Measurements from ENCODE around the gene RCC1.
"Not testable (repeated sequence)": the region's sequence is repeated elsewhere in the genome, so short reads cannot be mapped to it uniquely, and the experiment has no call there.

RCC1 gene

GRCh38 chr1:28510970-28511440 lies 5.2 kb downstream of the RCC1 start:
- DNase-seq (ENCODE audit: low read depth in 2 of 2, low spot score in 1 of 2) = no peak

- no peak for DNase-seq (ENCODE audit: low read depth in 2 of 2, low spot score in 1 of 2)
Observed at GRCh38 chr1:28512058-28512611, 6.3 kb downstream of the RCC1 start.

GRCh38 chr1:28514445-28514933 lies 8.6 kb downstream of the RCC1 start:
- not testable (repeated sequence) for DNase-seq (ENCODE audit: low read depth in 2 of 2, low spot score in 1 of 2)

- no peak for DNase-seq (ENCODE audit: low read depth in 2 of 2, low spot score in 1 of 2)
Observed at GRCh38 chr1:28516518-28516956, 10.7 kb downstream of the RCC1 start.

DNA sequence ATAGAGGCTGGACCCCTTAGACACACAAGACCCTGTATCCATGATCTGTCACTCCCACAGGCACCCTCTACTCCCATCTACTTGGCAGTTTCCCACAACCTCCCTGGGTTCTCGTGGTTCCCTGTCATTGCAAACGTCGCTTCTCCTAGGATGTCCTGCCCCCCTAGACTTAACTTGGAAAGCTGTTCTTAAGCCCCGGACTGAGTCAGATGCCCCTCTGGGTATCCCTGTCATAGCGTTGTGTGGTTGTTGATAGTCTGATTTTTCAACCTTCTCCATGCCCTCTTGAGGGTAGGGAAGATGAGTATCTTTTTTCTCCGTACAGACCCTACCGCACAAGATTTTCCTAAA lies 11.8 kb downstream of the RCC1 start:
- DNase-seq (ENCODE audit: low read depth in 2 of 2, low spot score in 1 of 2) = no peak

DNA sequence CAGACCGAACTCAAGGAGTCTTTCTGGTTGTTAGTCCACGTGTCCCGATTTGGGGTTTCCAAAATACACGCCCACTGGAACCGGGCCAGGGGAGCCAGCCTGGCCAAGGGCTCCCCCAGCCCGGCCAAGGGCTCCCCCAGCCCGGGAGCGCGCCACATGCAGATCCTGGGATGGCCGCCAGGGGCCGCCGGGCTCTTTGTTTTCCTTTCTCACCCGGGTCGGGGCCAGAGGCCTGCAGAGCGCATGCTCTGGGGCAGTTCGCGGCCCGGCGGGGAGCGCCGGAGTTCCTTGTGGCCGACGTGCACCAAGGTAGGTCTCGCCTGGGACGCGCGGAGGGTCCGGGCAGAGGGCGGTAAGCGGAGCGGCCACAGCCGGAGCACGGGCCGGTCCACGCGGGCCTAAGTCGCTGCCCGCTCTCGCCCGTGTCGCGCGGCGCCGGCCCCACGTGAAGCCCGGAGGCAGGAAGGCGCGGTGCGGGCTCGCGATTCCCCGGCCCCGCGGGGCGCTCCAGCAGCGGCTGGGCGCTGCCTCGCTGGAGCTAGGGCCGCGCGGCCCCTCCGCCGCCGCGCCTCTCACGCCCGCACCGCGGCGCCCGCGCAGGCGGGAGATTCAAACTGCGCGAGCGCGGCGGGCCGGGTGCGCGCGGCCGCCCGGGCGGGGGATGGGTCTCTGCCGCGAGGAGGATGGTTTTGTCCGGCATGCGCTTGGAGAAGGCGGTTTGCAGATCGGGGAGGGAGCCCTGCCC lies 12.3 kb downstream of the RCC1 start:
- peak; percentile 64 to 78 for DNase-seq (ENCODE audit: low read depth in 2 of 2, low spot score in 1 of 2)

DNA sequence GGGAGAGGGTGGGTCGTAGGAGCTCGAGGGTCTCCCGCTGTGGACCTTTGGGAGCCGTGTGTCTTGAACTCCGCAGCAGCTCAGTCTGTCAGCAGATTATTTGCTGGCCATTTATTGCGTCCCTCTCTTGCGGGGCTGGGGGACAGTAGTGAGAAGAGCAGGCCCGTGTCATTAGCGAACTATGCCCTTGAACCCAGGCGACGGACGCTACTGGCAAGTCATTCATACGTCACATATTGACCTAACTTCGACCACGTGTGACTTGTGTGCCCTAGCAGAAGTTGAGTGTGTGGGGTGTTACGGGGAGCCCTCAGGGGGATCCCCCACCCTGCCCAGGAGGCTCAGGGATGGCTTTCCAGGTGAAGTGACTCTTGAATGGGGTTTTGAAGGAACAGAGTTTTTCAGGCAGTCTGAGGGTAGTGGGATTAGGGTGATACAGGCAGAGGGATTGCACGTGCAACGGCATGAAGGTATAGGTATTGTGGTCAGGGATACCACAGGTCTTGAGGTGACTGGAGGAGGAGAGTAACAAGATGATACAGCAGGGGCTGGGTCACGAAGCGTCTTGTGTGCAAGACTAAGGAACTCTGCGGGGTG lies 13.0 kb downstream of the RCC1 start:
- DNase-seq (ENCODE audit: low read depth in 2 of 2, low spot score in 1 of 2) = no peak

- DNase-seq (ENCODE audit: low read depth in 2 of 2, low spot score in 1 of 2) = no peak
Observed at GRCh38 chr1:28519946-28520725, 14.3 kb downstream of the RCC1 start.

DNA sequence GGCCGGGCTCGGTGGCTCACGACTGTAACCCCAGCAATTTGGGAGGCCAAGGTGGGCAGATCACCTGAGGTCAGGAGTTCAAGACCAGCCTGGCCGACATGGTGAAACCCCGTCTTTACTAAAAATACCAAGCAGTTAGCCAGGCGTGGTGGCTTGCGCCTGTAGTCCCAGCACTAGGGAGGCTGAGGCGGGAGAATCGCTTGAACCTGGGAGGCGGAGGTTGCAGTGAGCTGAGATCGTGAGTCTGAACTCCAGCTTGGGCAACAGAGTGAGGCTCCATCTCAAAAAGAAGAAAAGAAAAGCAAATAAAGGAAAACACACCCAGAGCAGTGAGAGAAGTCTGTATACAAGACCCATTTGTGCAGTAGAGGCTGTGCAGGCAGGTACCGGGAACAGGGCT lies 15.0 kb downstream of the RCC1 start:
- not testable (repeated sequence) for DNase-seq (ENCODE audit: low read depth in 2 of 2, low spot score in 1 of 2)

DNA sequence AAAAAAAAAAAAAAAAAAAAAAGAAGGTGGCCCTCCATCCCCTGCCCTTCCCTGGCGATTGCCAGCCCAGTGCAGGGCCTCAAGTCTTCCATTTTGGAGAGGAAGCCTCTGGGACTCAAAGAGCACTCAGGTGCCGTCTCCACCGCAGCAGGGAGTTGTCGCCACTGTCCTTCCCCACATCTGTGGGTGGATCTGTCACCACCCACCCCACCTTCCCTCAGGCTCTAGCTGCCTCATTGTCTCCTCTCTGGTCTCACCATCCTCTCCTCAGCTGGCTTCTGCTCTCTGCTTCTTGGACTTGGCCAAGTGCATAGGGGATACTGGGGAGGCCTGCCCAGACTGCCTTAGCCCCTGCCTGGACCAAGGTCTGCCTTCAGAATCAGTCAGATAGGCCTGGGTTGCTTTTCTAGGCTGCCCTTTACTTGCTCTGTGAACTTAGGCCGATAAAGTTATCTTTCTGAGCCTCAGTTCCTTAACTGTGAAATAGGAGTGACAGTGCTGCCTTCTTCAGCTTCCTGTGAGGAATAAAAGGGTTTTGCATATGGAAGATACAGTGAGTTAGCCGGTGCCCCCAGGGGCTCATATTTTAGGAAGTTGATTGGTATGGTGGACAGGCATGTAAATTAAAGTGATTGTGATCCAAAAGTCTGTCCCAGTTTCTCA lies 15.8 kb downstream of the RCC1 start:
- DNase-seq (ENCODE audit: low read depth in 2 of 2, low spot score in 1 of 2) = no peak

- not testable (repeated sequence) for DNase-seq (ENCODE audit: low read depth in 2 of 2, low spot score in 1 of 2)
Observed at GRCh38 chr1:28522537-28522936, 16.7 kb downstream of the RCC1 start.

GRCh38 chr1:28525002-28525642 lies 19.3 kb downstream of the RCC1 start:
- DNase-seq (ENCODE audit: low read depth in 2 of 2, low spot score in 1 of 2) = not testable (repeated sequence)

DNA sequence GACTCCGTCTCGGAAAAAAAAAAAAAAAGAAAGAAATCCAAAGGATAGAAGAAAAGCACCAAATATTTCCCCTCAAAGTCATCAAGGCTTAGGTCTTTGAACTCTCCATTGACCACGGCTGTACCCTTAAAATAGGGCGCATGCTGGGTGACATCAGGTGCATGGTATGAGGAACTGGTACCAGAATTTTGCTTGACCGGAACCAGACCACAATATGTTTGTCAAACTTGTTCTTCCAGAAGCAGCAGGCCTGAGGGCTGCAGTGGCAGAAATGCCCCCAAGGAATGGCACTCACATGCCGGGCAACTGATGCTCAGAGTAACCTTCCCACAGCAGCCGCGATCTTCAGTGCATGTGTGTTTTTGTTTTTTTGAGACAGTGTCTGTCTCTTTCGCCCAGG lies 21.0 kb downstream of the RCC1 start:
- DNase-seq (ENCODE audit: low read depth in 2 of 2, low spot score in 1 of 2) = no peak

DNA sequence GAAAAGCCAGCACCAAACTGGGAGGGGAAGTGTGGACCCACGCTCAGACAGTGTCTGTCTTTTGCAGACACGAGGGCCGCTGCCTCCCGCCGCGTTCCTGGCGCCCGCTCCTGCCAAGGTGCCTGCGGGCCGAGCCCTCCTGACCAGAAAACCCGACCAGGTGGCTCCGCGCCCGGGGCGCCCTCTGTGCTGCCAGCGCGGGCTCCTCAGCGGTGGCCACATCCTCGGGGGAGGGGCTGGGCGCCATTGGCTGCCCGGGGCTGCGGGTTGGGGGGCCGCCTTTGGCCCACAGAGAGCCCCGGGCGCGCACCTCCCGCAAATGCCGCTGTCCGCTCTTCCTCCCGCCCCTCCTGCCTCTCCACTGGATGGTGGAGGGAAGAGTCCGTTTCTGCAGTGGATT lies 24.6 kb downstream of the RCC1 start:
- no peak for DNase-seq (ENCODE audit: low read depth in 2 of 2, low spot score in 1 of 2)

DNA sequence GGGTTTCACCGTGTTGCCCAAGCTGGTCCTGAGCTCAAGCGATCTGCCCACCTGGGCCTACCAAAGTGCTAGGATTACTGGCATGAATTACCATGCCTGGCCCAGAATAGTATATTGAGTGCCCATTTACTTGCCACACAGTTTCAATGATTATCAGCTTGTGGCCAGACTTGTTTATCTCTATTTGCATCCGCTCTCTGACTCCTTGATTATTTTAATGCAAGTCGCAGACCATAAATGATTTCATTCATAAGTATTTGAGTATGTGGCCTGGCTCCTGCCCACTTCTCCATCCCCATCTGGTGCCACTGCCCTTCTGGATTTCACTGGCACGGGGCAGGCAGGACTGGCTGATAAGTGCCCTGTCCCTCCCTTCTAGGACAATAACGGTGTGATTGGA lies 28.8 kb downstream of the RCC1 start:
- no peak for DNase-seq (ENCODE audit: low read depth in 2 of 2, low spot score in 1 of 2)

DNA sequence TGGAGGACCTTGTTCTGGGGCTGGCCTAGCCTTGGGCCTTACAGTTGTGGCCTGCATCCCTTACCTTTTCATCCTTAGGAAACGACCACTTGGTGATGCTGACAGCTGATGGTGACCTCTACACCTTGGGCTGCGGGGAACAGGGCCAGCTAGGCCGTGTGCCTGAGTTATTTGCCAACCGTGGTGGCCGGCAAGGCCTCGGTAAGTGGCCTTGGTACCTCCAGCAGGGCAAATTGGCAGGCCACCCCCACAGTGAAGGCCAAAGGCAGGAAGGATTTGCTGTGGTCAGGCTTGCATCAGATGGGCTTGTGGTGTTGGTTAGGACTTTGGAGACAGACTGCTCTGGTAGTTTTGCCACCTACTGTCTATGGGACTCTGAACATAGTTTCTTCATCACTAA lies 29.3 kb downstream of the RCC1 start:
- no peak for DNase-seq (ENCODE audit: low read depth in 2 of 2, low spot score in 1 of 2)

GRCh38 chr1:28537457-28538199 lies 31.8 kb downstream of the RCC1 start:
- DNase-seq (ENCODE audit: low read depth in 2 of 2, low spot score in 1 of 2) = no peak

GRCh38 chr1:28538286-28538685 lies 32.4 kb downstream of the RCC1 start:
- DNase-seq (ENCODE audit: low read depth in 2 of 2, low spot score in 1 of 2) = no peak

GRCh38 chr1:28540651-28541050 lies 34.8 kb downstream of the RCC1 start:
- DNase-seq (ENCODE audit: low read depth in 2 of 2, low spot score in 1 of 2) = no peak
